T-cell (primary cell): ENCODE measurements around the gene CAMK2A. TPM values are rescaled to one million over a fixed set of nuclear protein-coding genes. Genes with fewer than 3 reads are reported as not detected.

Source experiments
- ATAC-seq, 4 experiments: fragments of 200-7000 bp in 3 of 4; fragments of 150-1000 bp in 1 of 4; cut with Tn5 transposase; replicated peaks in 1 of 4; 1 replicate in 3 of 4; 2 replicates in 1 of 4; pipeline ENCODE4 v1.10.0; 2021; ENCODE audit warnings: moderate library complexity in 3 of 4, mild to moderate bottlenecking in 2 of 4, moderate number of reproducible peaks in 1 of 4
- CTCF ChIA-PET, 2 donors: fragments of 300-600 bp; sonication (Branson Sonifier 250); formaldehyde crosslinking; loops; one replicate each; lab custom pipeline; 2022; ENCODE audit warnings: antibody characterized with exemption in 2 of 2; lab: Charles Lee
- POLR2A ChIA-PET, 2 donors: fragments of 300-600 bp; sonication (Branson Sonifier 250); formaldehyde crosslinking; loops; one replicate each; lab custom pipeline; 2022; ENCODE audit warnings: antibody characterized with exemption in 2 of 2; lab: Charles Lee
- DNase-seq, 35 experiments: peaks; one replicate each; pipeline versions ENCODE4 v3.0.0 to v3.0.0-alpha.2; 2013 to 2023
- H3K27ac ChIP-seq: one replicate; pipeline ENCODE4 v1.5.1; 2013; ENCODE audit warnings: low read length
- H3K27me3 ChIP-seq, 2 experiments: replicated peaks in 1 of 2; 1 replicate in 1 of 2; 2 replicates in 1 of 2; pipeline versions ENCODE4 v1.6.1 to v1.7.0; 2013; ENCODE audit warnings: low read length in 1 of 2, mixed read lengths in 1 of 2; ENCODE audit not compliant: control insufficient read depth in 2 of 2, insufficient read depth in 2 of 2; ENCODE audit errors: extremely low read depth in 1 of 2
- H3K36me3 ChIP-seq, 2 donors: 1 replicate in 1 of 2; 2 replicates in 1 of 2; pipeline versions ENCODE4 v1.6.1 to v1.7.0; 2013; ENCODE audit warnings: low read length in 1 of 2; ENCODE audit not compliant: control insufficient read depth in 2 of 2, insufficient read depth in 1 of 2; ENCODE audit errors: extremely low read depth in 1 of 2
- H3K4me1 ChIP-seq, 2 experiments: 1 replicate in 1 of 2; 2 replicates in 1 of 2; pipeline versions ENCODE4 v1.6.1 to v1.7.0; 2013; ENCODE audit warnings: low read length in 2 of 2, mixed read lengths in 1 of 2; ENCODE audit not compliant: insufficient read depth in 2 of 2, control insufficient read depth in 1 of 2; ENCODE audit errors: extremely low read depth in 1 of 2
- H3K4me3 ChIP-seq, 2 donors: 1 replicate in 1 of 2; 2 replicates in 1 of 2; pipeline versions ENCODE4 v1.5.1 to v1.7.0; 2013; ENCODE audit warnings: mild to moderate bottlenecking in 2 of 2, low read length in 1 of 2, moderate library complexity in 1 of 2; ENCODE audit not compliant: control insufficient read depth in 1 of 2; ENCODE audit errors: extremely low read depth in 1 of 2
- H3K9me3 ChIP-seq: 2 replicates; pipeline ENCODE4 v1.7.0; 2013
- H3K27ac Mint-ChIP-seq, 2 donors: one replicate each; pipeline ENCODE4 v1.8.0; 2020 to 2021; ENCODE audit warnings: mild to moderate bottlenecking in 2 of 2, mixed read lengths in 2 of 2
- H3K27me3 Mint-ChIP-seq, 2 donors: one replicate each; pipeline ENCODE4 v1.8.0; 2021 to 2022; ENCODE audit warnings: mixed read lengths in 2 of 2
- H3K36me3 Mint-ChIP-seq: one replicate; pipeline ENCODE4 v1.8.0; 2021; ENCODE audit warnings: mixed read lengths
- H3K4me1 Mint-ChIP-seq, 3 donors: one replicate each; pipeline ENCODE4 v1.8.0; 2020 to 2022; ENCODE audit warnings: mixed read lengths in 3 of 3, mild to moderate bottlenecking in 1 of 3
- H3K4me3 Mint-ChIP-seq, 3 donors: one replicate each; pipeline ENCODE4 v1.8.0; 2020 to 2022; ENCODE audit warnings: mild to moderate bottlenecking in 3 of 3, mixed read lengths in 3 of 3, moderate library complexity in 3 of 3
- H3K9me3 Mint-ChIP-seq, 3 donors: one replicate each; pipeline ENCODE4 v1.8.0; 2020 to 2022; ENCODE audit warnings: mixed read lengths in 3 of 3
- whole genome bisulfite sequencing: methylation state at CpG from one replicate; pipeline ENCODE4 v1.1.5; 2013; ENCODE audit warnings: missing lambda C conversion rate; ENCODE audit not compliant: insufficient coverage; 5-methylcytosine and 5-hydroxymethylcytosine counted together
- total RNA-seq, 35 experiments: library from RNA in 6 of 35; stranded (reverse) in 6 of 35; fragments of 120-200 nt in 1 of 35; gene quantifications; one replicate each; pipeline versions ENCODE4 v1.2.1 to v1.2.4 and lab custom pipeline; 2013 to 2026

The CAMK2A gene
- total RNA-seq, 5 donors from 2014 or later (not counting 1 experiment from before 2014, with no cell fraction given): not detected

DNA sequence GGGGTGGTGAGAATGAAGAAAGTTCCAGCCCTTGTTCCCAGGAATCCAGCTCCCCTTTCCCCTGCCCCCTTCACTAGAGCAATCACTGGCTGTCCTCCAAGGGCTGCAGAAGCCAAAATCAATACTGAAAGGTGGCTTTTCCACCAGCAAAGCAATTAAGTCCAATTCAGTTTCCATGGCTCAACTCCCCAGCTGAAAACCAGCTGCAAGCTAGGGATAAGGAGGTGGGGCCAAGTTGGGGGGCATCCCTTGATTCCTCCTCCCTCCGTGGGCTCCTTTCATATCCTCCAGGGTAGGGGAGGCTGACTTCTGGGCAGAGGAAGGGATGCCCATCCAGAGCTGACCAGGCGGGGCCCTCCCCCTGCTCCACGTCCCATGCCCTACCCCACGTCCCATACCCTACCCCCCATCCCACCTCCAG, 22.7 kb downstream of the CAMK2A start:
- WGBS: no CpG with 5 or more reads among the region's 4 CpGs
- POLR2A ChIA-PET: interaction anchor here in 1 of 2 donors (0.6 kb wide), 1 partner anchor 139 kb away, joined by 4 read pairs; no protein-coding TSS in a partner anchor

DNA sequence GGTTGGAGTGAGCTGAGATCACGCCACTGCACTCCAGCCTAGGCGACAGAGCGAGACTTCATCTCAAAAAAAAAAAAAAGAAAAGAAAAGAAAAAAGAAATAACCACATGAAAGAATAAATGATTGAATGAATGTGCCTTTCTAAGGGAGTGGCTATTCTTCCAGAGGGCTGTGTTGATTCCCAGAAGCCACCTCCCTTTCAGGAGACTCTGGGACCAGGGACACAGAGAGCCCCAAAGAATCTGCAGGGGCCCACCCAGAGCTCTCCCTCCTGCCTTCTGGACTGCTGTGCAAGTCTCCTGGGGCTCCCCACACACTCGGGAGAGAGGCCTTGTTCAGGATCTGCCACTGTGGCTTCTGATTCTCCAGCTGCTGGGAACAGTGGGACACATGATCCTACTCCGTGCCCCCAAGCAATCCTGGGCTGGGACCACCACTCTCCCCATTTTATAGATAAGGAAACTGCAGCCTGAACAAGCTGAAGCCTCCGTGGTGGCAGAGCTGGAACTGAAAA, 23.6 kb downstream of the CAMK2A start:
- 56% methylated on average over 1 of the region's 6 CpGs for WGBS
- DNase-seq (no peak), ATAC-seq (no peak)
- Mint-ChIP-seq H3K9me3 (no peaks in the 10 kb centered on the region), H3K27me3 (peaks cover 0 to 9% of the 10 kb centered on the region in 2 donors), H3K36me3 (no peaks in the 10 kb centered on the region), H3K4me3 (no peak overlapping the region), H3K27ac (no peak overlapping the region), H3K4me1 (no peaks in the 10 kb centered on the region)
- no peak overlapping the region for H3K27ac ChIP-seq
- CTCF ChIA-PET: no interaction called here
- no peaks in the 10 kb centered on the region for H3K36me3 ChIP-seq
- no peaks in the 10 kb centered on the region for H3K9me3 ChIP-seq
- H3K4me1 ChIP-seq: no peaks in the 10 kb centered on the region
- H3K4me3 ChIP-seq: no peak overlapping the region
- POLR2A ChIA-PET: no interaction called here
- peaks cover 0 to 14% of the 10 kb centered on the region in 2 experiments for H3K27me3 ChIP-seq

More for the DNA sequence above, 22.7 kb downstream of the CAMK2A start:
- H3K4me3 ChIP-seq: no peak overlapping the region
- H3K36me3 Mint-ChIP-seq: no peaks in the 10 kb centered on the region
- no peak overlapping the region for H3K27ac Mint-ChIP-seq
- no peaks in the 10 kb centered on the region for H3K4me1 Mint-ChIP-seq
- H3K9me3 Mint-ChIP-seq: no peaks in the 10 kb centered on the region
- no peak overlapping the region for H3K27ac ChIP-seq
- no peaks in the 10 kb centered on the region for H3K4me1 ChIP-seq
- DNase-seq (no peak), ATAC-seq (no peak)
- peaks cover 0 to 9% of the 10 kb centered on the region in 2 donors for H3K27me3 Mint-ChIP-seq
- CTCF ChIA-PET: no interaction called here
- no peaks in the 10 kb centered on the region for H3K9me3 ChIP-seq
- no peak overlapping the region for H3K4me3 Mint-ChIP-seq
- H3K27me3 ChIP-seq: peaks cover 0 to 16% of the 10 kb centered on the region in 2 experiments
- H3K36me3 ChIP-seq: no peaks in the 10 kb centered on the region

GRCh38 chr5:150264667-150265603, 24.6 kb downstream of the CAMK2A start:
- ATAC-seq: no peak
- DNase-seq: no peak
- peaks cover 0 to 14% of the 10 kb centered on the region in 2 experiments for H3K27me3 ChIP-seq
- no peak overlapping the region for H3K4me3 Mint-ChIP-seq
- H3K9me3 Mint-ChIP-seq: no peaks in the 10 kb centered on the region
- no peaks in the 10 kb centered on the region for H3K36me3 ChIP-seq
- no peaks in the 10 kb centered on the region for H3K4me1 Mint-ChIP-seq
- no peak overlapping the region for H3K4me3 ChIP-seq
- ChIA-PET CTCF (no interaction called here), POLR2A (no interaction called here)
- H3K36me3 Mint-ChIP-seq: no peaks in the 10 kb centered on the region
- peaks cover 0 to 8% of the 10 kb centered on the region in 2 donors for H3K27me3 Mint-ChIP-seq
- 85% methylated on average over 13 of the region's 23 CpGs for WGBS
- no peak overlapping the region for H3K27ac ChIP-seq
- H3K9me3 ChIP-seq: no peaks in the 10 kb centered on the region
- no peaks in the 10 kb centered on the region for H3K4me1 ChIP-seq
- no peak overlapping the region for H3K27ac Mint-ChIP-seq

GRCh38 chr5:150263801-150264621, 25.6 kb downstream of the CAMK2A start:
- no peak for ATAC-seq

DNA sequence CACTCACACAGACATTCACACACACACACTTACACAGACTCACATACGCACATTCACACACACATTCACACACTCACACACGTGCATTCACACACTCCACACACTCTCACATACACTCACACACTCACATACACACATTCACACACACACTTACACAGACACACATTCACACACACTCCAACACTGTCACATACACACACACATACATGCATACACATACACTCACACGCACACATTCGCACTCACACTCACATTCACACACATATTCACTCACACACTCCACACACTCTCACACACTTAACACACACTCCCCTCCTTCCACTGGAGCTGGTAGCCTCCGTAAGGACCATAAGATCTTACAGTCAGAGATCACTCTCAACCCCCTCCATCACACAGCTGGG, 26.2 kb downstream of the CAMK2A start:
- POLR2A ChIA-PET: no interaction called here
- CTCF ChIA-PET: no interaction called here
- Histone ChIP-seq H3K4me1 (no peaks in the 10 kb centered on the region), H3K9me3 (no peaks in the 10 kb centered on the region), H3K27ac (no peak overlapping the region), H3K4me3 (no peak overlapping the region), H3K36me3 (no peaks in the 10 kb centered on the region), H3K27me3 (peaks cover 0 to 9% of the 10 kb centered on the region in 2 experiments)
- Mint-ChIP-seq H3K4me1 (no peaks in the 10 kb centered on the region), H3K9me3 (no peaks in the 10 kb centered on the region), H3K27me3 (peaks cover 0 to 8% of the 10 kb centered on the region in 2 donors), H3K27ac (no peak overlapping the region), H3K4me3 (no peak overlapping the region), H3K36me3 (no peaks in the 10 kb centered on the region)
- no peak for DNase-seq
- ATAC-seq: no peak
- 74% methylated on average over 2 of the region's 5 CpGs for WGBS

More at GRCh38 chr5:150263801-150264621, 25.6 kb downstream of the CAMK2A start:
- 34% methylated on average over 4 of the region's 11 CpGs for WGBS
- CTCF ChIA-PET: no interaction called here
- POLR2A ChIA-PET: no interaction called here
- Mint-ChIP-seq H3K4me3 (no peak overlapping the region), H3K27me3 (peaks cover 0 to 8% of the 10 kb centered on the region in 2 donors), H3K36me3 (no peaks in the 10 kb centered on the region), H3K9me3 (no peaks in the 10 kb centered on the region), H3K27ac (no peak overlapping the region), H3K4me1 (no peaks in the 10 kb centered on the region)
- Histone ChIP-seq H3K4me3 (no peak overlapping the region), H3K27me3 (peaks cover 0 to 9% of the 10 kb centered on the region in 2 experiments), H3K4me1 (no peaks in the 10 kb centered on the region), H3K9me3 (no peaks in the 10 kb centered on the region), H3K36me3 (no peaks in the 10 kb centered on the region), H3K27ac (no peak overlapping the region)
- DNase-seq: no peak

- ATAC-seq: no peak
- H3K4me1 Mint-ChIP-seq: no peaks in the 10 kb centered on the region
- WGBS: no CpG with 5 or more reads among the region's 7 CpGs
- no peaks in the 10 kb centered on the region for H3K36me3 ChIP-seq
- H3K4me3 Mint-ChIP-seq: no peak overlapping the region
- H3K27me3 ChIP-seq: peaks cover 0 to 9% of the 10 kb centered on the region in 2 experiments
- no peaks in the 10 kb centered on the region for H3K4me1 ChIP-seq
- no peaks in the 10 kb centered on the region for H3K9me3 ChIP-seq
- H3K27ac ChIP-seq: no peak overlapping the region
- no peak overlapping the region for H3K27ac Mint-ChIP-seq
- ChIA-PET CTCF (no interaction called here), POLR2A (no interaction called here)
- H3K27me3 Mint-ChIP-seq: peaks cover 0 to 8% of the 10 kb centered on the region in 2 donors
- no peaks in the 10 kb centered on the region for H3K9me3 Mint-ChIP-seq
- no peaks in the 10 kb centered on the region for H3K36me3 Mint-ChIP-seq
- DNase-seq: no peak
- H3K4me3 ChIP-seq: no peak overlapping the region
These were observed 27.1 kb downstream of the CAMK2A start for GRCh38 chr5:150262502-150262901.
